Putamen (tissue), 1 donor: Measurements from ENCODE around the gene DIRAS1.
"Not testable (repeated sequence)": the region's sequence is repeated elsewhere in the genome, so short reads cannot be mapped to it uniquely, and the experiment has no call there.

Experiments
- DNase-seq: peaks from one replicate; pipeline ENCODE4 v3.0.0-alpha.2; 2016; ENCODE audit warnings: low spot score

DIRAS1 gene

GRCh38 chr19:2711172-2711874 is 9.8 kb downstream of the DIRAS1 start:
- DNase-seq: no peak

GRCh38 chr19:2706251-2706650 is 14.9 kb downstream of the DIRAS1 start:
- DNase-seq: no peak

GRCh38 chr19:2703691-2704216 is 17.4 kb downstream of the DIRAS1 start:
- no peak for DNase-seq

GRCh38 chr19:2703077-2703437 is 18.1 kb downstream of the DIRAS1 start:
- DNase-seq: no peak

- peak; percentile 95 for DNase-seq
Observed at GRCh38 chr19:2702170-2703076, 18.7 kb downstream of the DIRAS1 start, which contains the start of gene GNG7. Gene GNG7 (minus strand): TSS chr19:2702694. CDS start chr19:2520688, 182,006 bp downstream.

GRCh38 chr19:2701361-2702169 is 19.6 kb downstream of the DIRAS1 start:
- no peak for DNase-seq

GRCh38 chr19:2700660-2701360 is 20.4 kb downstream of the DIRAS1 start:
- peak; percentile 88 for DNase-seq

- DNase-seq: no peak
Observed at GRCh38 chr19:2699413-2700140, 21.6 kb downstream of the DIRAS1 start.

- DNase-seq: no peak
Observed at GRCh38 chr19:2694196-2694595, 27.0 kb downstream of the DIRAS1 start.

- DNase-seq: no peak
Observed at GRCh38 chr19:2693492-2694160, 27.5 kb downstream of the DIRAS1 start.

GRCh38 chr19:2691951-2692350 is 29.2 kb downstream of the DIRAS1 start:
- DNase-seq: peak; percentile 93

- DNase-seq: peak; percentile 70
Observed at GRCh38 chr19:2690856-2691255, 30.3 kb downstream of the DIRAS1 start.

- no peak for DNase-seq
Observed at GRCh38 chr19:2686360-2686759, 34.8 kb downstream of the DIRAS1 start.

- no peak for DNase-seq
Observed at GRCh38 chr19:2685204-2685704, 35.9 kb downstream of the DIRAS1 start.

GRCh38 chr19:2683430-2684003 is 37.7 kb downstream of the DIRAS1 start:
- DNase-seq: no peak

- DNase-seq: no peak
Observed at GRCh38 chr19:2680808-2681207, 40.4 kb downstream of the DIRAS1 start.

- no peak for DNase-seq
Observed at GRCh38 chr19:2679439-2679838, 41.7 kb downstream of the DIRAS1 start.

- not testable (repeated sequence) for DNase-seq
Observed at GRCh38 chr19:2678948-2679347, 42.2 kb downstream of the DIRAS1 start.

- DNase-seq: no peak
Observed at GRCh38 chr19:2678044-2678671, 43.0 kb downstream of the DIRAS1 start.
